Inflammatory macrophage treated with lipopolysaccharide for 1 hour (primary cell): ENCODE results near the gene EVC2.
"Not testable (repeated sequence)": the region's sequence is repeated elsewhere in the genome, so short reads cannot be mapped to it uniquely, and the experiment has no call there.

ENCODE experiments used
- DNase-seq, 2 donors: peaks; one replicate each; pipeline ENCODE4 v3.0.0-alpha.2; 2020 to 2022

The EVC2 gene

GRCh38 chr4:5616331-5616950 lies 91.9 kb downstream of the EVC2 start:
- no peak for DNase-seq

- no peak for DNase-seq
Observed at GRCh38 chr4:5615496-5616075, 92.8 kb downstream of the EVC2 start.

GRCh38 chr4:5611750-5612149 lies 96.6 kb downstream of the EVC2 start:
- no peak for DNase-seq

GRCh38 chr4:5609306-5610007 lies 98.9 kb downstream of the EVC2 start:
- no peak for DNase-seq

GRCh38 chr4:5593828-5594227 lies 114.5 kb downstream of the EVC2 start:
- DNase-seq, result not testable (repeated sequence)

GRCh38 chr4:5592272-5592671 lies 116.1 kb downstream of the EVC2 start:
- DNase-seq, result no peak

GRCh38 chr4:5589495-5589894 lies 118.9 kb downstream of the EVC2 start:
- DNase-seq, result no peak

- no peak for DNase-seq
Observed at GRCh38 chr4:5588046-5588445, 120.3 kb downstream of the EVC2 start.

GRCh38 chr4:5575941-5576340 lies 132.4 kb downstream of the EVC2 start:
- no peak for DNase-seq

- DNase-seq, result no peak
Observed at GRCh38 chr4:5574386-5574785, 134.0 kb downstream of the EVC2 start.

- no peak for DNase-seq
Observed at GRCh38 chr4:5573965-5574364, 134.4 kb downstream of the EVC2 start.

GRCh38 chr4:5572751-5573150 lies 135.6 kb downstream of the EVC2 start:
- DNase-seq, result no peak

GRCh38 chr4:5572114-5572513 lies 136.2 kb downstream of the EVC2 start:
- no peak for DNase-seq

- DNase-seq, result no peak
Observed at GRCh38 chr4:5571646-5572045, 136.7 kb downstream of the EVC2 start.

- DNase-seq, result no peak
Observed at GRCh38 chr4:5569451-5569850, 138.9 kb downstream of the EVC2 start.

GRCh38 chr4:5568931-5569330 lies 139.4 kb downstream of the EVC2 start:
- no peak for DNase-seq

- no peak for DNase-seq
Observed at GRCh38 chr4:5568336-5568735, 140.0 kb downstream of the EVC2 start.

GRCh38 chr4:5566991-5567390 lies 141.4 kb downstream of the EVC2 start:
- no peak for DNase-seq

GRCh38 chr4:5566526-5566925 lies 141.8 kb downstream of the EVC2 start:
- DNase-seq, result no peak

- DNase-seq, result no peak
Observed at GRCh38 chr4:5563856-5564255, 144.5 kb downstream of the EVC2 start.

- DNase-seq, result no peak
Observed at GRCh38 chr4:5562476-5562875, 145.9 kb downstream of the EVC2 start.

GRCh38 chr4:5561286-5561685 lies 147.1 kb downstream of the EVC2 start:
- no peak for DNase-seq

- DNase-seq, result no peak
Observed at GRCh38 chr4:5558502-5558901, 149.9 kb downstream of the EVC2 start.

GRCh38 chr4:5554376-5554775 lies 154.0 kb downstream of the EVC2 start:
- no peak for DNase-seq

GRCh38 chr4:5553801-5554200 lies 154.6 kb downstream of the EVC2 start:
- peak in 1 of 2 donors; percentile 48 for DNase-seq
